ENCODE results near the gene MED22. TPM values are rescaled to one million over a fixed set of nuclear protein-coding genes. Genes with fewer than 3 reads are reported as not detected.

MED22 gene
- 24.5 to 31.5 TPM (median 29.3 TPM) in 5 replicates for total RNA-seq (2022; extraction: Qiagen RNA extraction)

GRCh38 chr9:133347985-133348717 is at the start of gene MED22, which contains the start of gene RPL7A:
Gene MED22 (minus strand): TSS chr9:133348131. CDS start chr9:133346662, 1,469 bp downstream.
Gene RPL7A (plus strand): TSS chr9:133348218. CDS start chr9:133348244, 26 bp downstream.

GRCh38 chr9:133375724-133376654 is 28.1 kb upstream of the MED22 start, which contains the start of the genes STKLD1 and SURF4:
Gene STKLD1 (plus strand): TSS chr9:133376366. CDS start chr9:133376474, 108 bp downstream.
Gene SURF4 (minus strand): TSS chr9:133376060. CDS start chr9:133375969, 91 bp downstream.

GRCh38 chr9:133356391-133357091 is 8.6 kb upstream of the MED22 start, which contains the start of the genes SURF1 and SURF2:
Gene SURF1 (minus strand): TSS chr9:133356487. CDS start chr9:133356453, 34 bp downstream.
Gene SURF2 (plus strand): TSS chr9:133356550. CDS start chr9:133356593, 43 bp downstream.

GRCh38 chr9:133335924-133336811 is 11.8 kb downstream of the MED22 start, which contains the start of gene SURF6:
Gene SURF6 (minus strand): TSS chr9:133336188. CDS start chr9:133336132, 56 bp downstream.

Other genes with a start within 250 kb of the MED22 start
- gene RALGDS, start 226.9 kb downstream of the MED22 start, total RNA-seq (2022; extraction: Qiagen RNA extraction) = 23.7 to 27.9 TPM (median 25.9 TPM) in 5 replicates
- 1.5 to 2.5 TPM (median 1.7 TPM) in 5 replicates for gene GBGT1, start 184.2 kb downstream of the MED22 start, total RNA-seq (2022; extraction: Qiagen RNA extraction)
- gene OBP2B, start 138.9 kb downstream of the MED22 start, total RNA-seq (2022; extraction: Qiagen RNA extraction) = not detected in 5 replicates
- gene ABO, start 72.9 kb downstream of the MED22 start, total RNA-seq (2022; extraction: Qiagen RNA extraction) = not detected in 5 replicates
- gene SURF6, start 11.9 kb downstream of the MED22 start, total RNA-seq (2022; extraction: Qiagen RNA extraction) = 21.5 to 29.5 TPM (median 24.1 TPM) in 5 replicates
- 3,185 to 3,532 TPM (median 3,382 TPM) in 5 replicates for gene RPL7A, start 87 bp upstream of the MED22 start, total RNA-seq (2022; extraction: Qiagen RNA extraction)
- 33.4 to 49.3 TPM (median 45.1 TPM) in 5 replicates for gene SURF1, start 8.4 kb upstream of the MED22 start, total RNA-seq (2022; extraction: Qiagen RNA extraction)
- gene SURF2, start 8.4 kb upstream of the MED22 start, total RNA-seq (2022; extraction: Qiagen RNA extraction) = 37.7 to 50.1 TPM (median 45.7 TPM) in 5 replicates
- gene SURF4, start 27.9 kb upstream of the MED22 start, total RNA-seq (2022; extraction: Qiagen RNA extraction) = 193 to 208 TPM (median 196 TPM) in 5 replicates
- gene STKLD1, start 28.2 kb upstream of the MED22 start, total RNA-seq (2022; extraction: Qiagen RNA extraction) = 0.53 to 1.2 TPM (median 0.81 TPM) in 5 replicates
- gene REXO4, start 69.9 kb upstream of the MED22 start, total RNA-seq (2022; extraction: Qiagen RNA extraction) = 32.4 to 36.5 TPM (median 32.9 TPM) in 5 replicates
- 0.51 to 0.73 TPM (median 0.56 TPM) in 5 replicates for gene ADAMTS13, start 74.2 kb upstream of the MED22 start, total RNA-seq (2022; extraction: Qiagen RNA extraction)
- 3.9 to 5.2 TPM (median 4.4 TPM) in 5 replicates for gene CACFD1, start 111.8 kb upstream of the MED22 start, total RNA-seq (2022; extraction: Qiagen RNA extraction)
- gene SLC2A6, start 131.0 kb upstream of the MED22 start, total RNA-seq (2022; extraction: Qiagen RNA extraction) = 16.7 to 23.1 TPM (median 19.9 TPM) in 5 replicates
- not detected in 5 replicates for gene MYMK, start 176.8 kb upstream of the MED22 start, total RNA-seq (2022; extraction: Qiagen RNA extraction)
- not detected in 5 replicates for gene ADAMTSL2, start 186.6 kb upstream of the MED22 start, total RNA-seq (2022; extraction: Qiagen RNA extraction)

All from A549 treated with Hydrocortisone at 1 μM for 4 hours (cell line).